Peyer's patch (tissue), 4 donors: ENCODE measurements around the gene ZNF467. TPM values are rescaled to one million over a fixed set of nuclear protein-coding genes. Genes with fewer than 3 reads are reported as not detected.

Experiments used
- DNase-seq, 3 donors: peaks; one replicate each; pipeline ENCODE4 v3.0.0-alpha.2; 2017 to 2019
- H3K27ac ChIP-seq, 4 donors: fragments of 200-600 bp; sonication (generic); one replicate each; pipeline ENCODE4 v1.5.1; 2016 to 2019
- H3K27me3 ChIP-seq, 2 donors: fragments of 200-600 bp; sonication (generic); one replicate each; pipeline ENCODE4 v1.5.1; 2019
- H3K36me3 ChIP-seq, 3 donors: fragments of 200-600 bp; sonication (generic); one replicate each; pipeline ENCODE4 v1.5.1; 2016 to 2019
- H3K4me1 ChIP-seq, 4 donors: fragments of 200-600 bp; sonication (generic); one replicate each; pipeline ENCODE4 v1.5.1; 2016 to 2019
- H3K4me3 ChIP-seq, 4 donors: fragments of 200-600 bp; sonication (generic); 1 replicate in 3 of 4; 2 replicates in 1 of 4; pipeline ENCODE4 v1.5.1; 2016 to 2019; ENCODE audit warnings: mild to moderate bottlenecking in 1 of 4
- H3K9me3 ChIP-seq, 4 donors: fragments of 200-600 bp; sonication (generic); one replicate each; pipeline ENCODE4 v1.5.1; 2016 to 2019; ENCODE audit warnings: mild to moderate bottlenecking in 1 of 4
- POLR2A ChIP-seq, 2 donors: fragments of 450-650 bp; IDR thresholded peaks; one replicate each; pipeline ENCODE4 v1.5.1; 2017; ENCODE audit warnings: antibody characterized with exemption in 2 of 2, mild to moderate bottlenecking in 2 of 2, moderate library complexity in 2 of 2
- total RNA-seq, 4 donors: library from RNA; depleted of rRNA; stranded (reverse); fragments of >200 nt; gene quantifications; one replicate each; pipeline ENCODE4 v1.1.0, GENCODE V29; 2016
- TF ChIP-seq, protein P1 (sequence below), 6 experiments: fragments of 450-650 bp in 4 of 6; fragments of 200-600 bp in 2 of 6; sonication (generic) in 1 of 6; IDR thresholded peaks; one replicate each; pipeline ENCODE4 v1.5.1; 2017 to 2019; ENCODE audit warnings: antibody characterized with exemption in 6 of 6, mild to moderate bottlenecking in 3 of 6, moderate library complexity in 1 of 6

The ZNF467 gene
- total RNA-seq, 4 donors from 2014 or later: 0.35 to 4.7 (median 3.1) TPM

DNA sequence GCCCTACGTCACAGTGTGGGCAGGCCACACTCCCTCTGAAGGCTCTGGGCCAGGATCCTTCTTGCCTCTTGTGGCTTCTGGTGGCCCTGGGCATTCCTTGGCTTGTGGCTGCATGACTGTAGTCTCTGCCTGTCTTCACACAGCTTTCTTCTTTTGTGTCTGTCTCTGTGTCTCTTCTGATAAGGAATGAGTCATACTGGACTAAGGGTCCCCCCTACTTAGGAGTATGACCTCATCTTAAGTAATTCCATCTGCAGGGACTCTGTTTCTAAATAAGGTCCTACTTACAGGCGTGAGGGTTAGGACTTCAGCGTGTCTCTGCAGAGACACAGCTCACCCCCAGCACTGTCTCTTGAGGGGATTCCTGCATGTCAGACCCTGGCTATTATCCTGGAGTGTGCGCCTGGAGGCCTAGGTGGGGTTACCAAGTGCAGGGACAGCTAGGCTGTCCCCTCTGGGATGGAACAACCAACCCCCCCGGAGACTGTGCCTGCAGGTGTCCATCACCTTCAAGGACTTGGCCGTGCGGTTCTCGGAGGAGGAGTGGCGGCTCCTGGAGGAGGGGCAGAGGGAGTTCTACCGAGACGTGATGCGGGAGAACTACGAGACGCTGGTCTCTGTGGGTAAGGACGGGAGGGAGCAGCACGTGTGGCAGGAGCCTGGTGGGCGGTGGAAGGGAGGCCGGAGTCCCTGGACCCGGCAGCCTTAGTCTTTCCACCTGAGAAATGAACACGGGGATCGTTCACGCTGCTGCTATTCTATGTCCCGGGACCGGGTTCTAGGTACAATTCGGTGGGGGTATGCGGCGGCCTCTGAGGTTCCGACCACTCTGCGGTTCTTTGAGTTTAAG is 54.1 kb downstream of the ZNF467 start:
- Histone ChIP-seq H3K4me1 (peaks cover 0 to 12% (median 4%) of the 10 kb centered on the region in 4 donors), H3K4me3 (no peak overlapping the region), H3K9me3 (no peaks in the 10 kb centered on the region), H3K27ac (no peak overlapping the region), H3K36me3 (peaks cover 0 to 26% (median 0%) of the 10 kb centered on the region in 3 donors), H3K27me3 (no peaks in the 10 kb centered on the region)
- DNase-seq: no peak
- TF ChIP-seq, protein P1, sequence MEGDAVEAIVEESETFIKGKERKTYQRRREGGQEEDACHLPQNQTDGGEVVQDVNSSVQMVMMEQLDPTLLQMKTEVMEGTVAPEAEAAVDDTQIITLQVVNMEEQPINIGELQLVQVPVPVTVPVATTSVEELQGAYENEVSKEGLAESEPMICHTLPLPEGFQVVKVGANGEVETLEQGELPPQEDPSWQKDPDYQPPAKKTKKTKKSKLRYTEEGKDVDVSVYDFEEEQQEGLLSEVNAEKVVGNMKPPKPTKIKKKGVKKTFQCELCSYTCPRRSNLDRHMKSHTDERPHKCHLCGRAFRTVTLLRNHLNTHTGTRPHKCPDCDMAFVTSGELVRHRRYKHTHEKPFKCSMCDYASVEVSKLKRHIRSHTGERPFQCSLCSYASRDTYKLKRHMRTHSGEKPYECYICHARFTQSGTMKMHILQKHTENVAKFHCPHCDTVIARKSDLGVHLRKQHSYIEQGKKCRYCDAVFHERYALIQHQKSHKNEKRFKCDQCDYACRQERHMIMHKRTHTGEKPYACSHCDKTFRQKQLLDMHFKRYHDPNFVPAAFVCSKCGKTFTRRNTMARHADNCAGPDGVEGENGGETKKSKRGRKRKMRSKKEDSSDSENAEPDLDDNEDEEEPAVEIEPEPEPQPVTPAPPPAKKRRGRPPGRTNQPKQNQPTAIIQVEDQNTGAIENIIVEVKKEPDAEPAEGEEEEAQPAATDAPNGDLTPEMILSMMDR (IDR thresholded peaks at IDR 0.05): no peak
- TF ChIP-seq POLR2A (IDR thresholded peaks at IDR 0.05): no peak

DNA sequence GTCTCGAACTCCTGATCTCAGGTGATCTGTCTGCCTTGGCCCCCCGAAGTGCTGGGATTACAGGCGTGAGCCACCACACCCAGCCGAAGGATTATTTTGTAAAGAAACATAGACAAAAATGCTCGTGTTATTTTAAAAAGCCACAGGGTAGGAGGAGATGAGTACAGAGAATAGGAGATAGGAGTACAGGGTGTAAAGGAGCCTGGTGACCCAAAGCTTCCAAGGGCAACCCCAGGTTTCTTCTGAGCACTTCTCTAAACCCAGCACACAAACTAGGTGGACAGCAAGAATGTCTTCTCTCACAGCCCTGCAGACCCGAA is 54.7 kb downstream of the ZNF467 start:
- H3K4me1 ChIP-seq: peaks cover 0 to 18% (median 7%) of the 10 kb centered on the region in 4 donors
- no peak for TF ChIP-seq POLR2A (IDR thresholded peaks at IDR 0.05)
- TF ChIP-seq, protein P1 (IDR thresholded peaks at IDR 0.05): no peak
- no peaks in the 10 kb centered on the region for H3K9me3 ChIP-seq
- no peaks in the 10 kb centered on the region for H3K27me3 ChIP-seq
- H3K36me3 ChIP-seq: peaks cover 0 to 23% (median 0%) of the 10 kb centered on the region in 3 donors
- H3K4me3 ChIP-seq: no peak overlapping the region
- H3K27ac ChIP-seq: no peak overlapping the region
- no peak for DNase-seq

DNA sequence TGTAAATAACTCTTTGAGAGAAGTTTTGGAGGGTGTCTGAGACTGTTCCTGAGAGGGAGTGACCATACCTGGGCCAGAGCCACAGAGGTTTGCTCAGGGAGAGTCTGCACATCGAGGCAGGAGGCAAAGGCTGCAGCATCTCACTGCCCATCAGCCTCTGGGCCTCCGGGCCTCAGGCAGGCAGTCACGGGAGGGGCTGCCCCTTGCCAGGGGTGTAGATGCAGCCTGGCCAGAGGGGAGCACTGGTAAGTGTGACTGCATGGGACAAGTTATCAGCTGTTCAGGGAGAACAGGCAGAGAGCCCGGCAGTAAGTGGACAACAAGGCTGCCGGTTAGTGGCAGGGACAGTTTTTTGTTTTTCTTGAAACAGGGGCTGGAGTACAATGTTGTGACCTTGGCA is 55.9 kb downstream of the ZNF467 start:
- no peak overlapping the region for H3K4me3 ChIP-seq
- peaks cover 0 to 18% (median 8%) of the 10 kb centered on the region in 4 donors for H3K4me1 ChIP-seq
- TF ChIP-seq, protein P1 (IDR thresholded peaks at IDR 0.05): no peak
- TF ChIP-seq POLR2A (IDR thresholded peaks at IDR 0.05): no peak
- H3K27me3 ChIP-seq: no peaks in the 10 kb centered on the region
- H3K36me3 ChIP-seq: peaks cover 0 to 17% (median 0%) of the 10 kb centered on the region in 3 donors
- peak in 1 of 3 donors; percentile 3 for DNase-seq
- no peaks in the 10 kb centered on the region for H3K9me3 ChIP-seq
- no peak overlapping the region for H3K27ac ChIP-seq

DNA sequence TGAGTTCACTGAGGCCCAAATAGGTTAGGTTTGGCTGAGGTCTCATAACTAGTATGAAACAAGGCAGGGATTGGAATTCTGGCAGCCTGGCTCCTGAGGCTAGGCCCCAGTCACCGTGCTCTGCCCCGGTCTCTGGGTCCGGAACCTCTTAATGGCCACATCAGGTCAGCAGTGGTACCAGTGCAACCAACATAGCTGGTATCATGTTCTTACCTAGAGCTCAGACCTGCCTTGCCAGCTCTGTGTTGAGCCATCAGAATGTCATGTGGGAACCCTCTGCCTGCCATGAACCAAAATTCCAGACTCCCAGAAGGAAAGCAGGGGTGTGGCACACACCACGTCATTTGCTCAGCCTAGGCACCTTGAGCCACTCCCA is 56.5 kb downstream of the ZNF467 start:
- Histone ChIP-seq H3K9me3 (no peaks in the 10 kb centered on the region), H3K27me3 (no peaks in the 10 kb centered on the region), H3K4me3 (no peak overlapping the region), H3K4me1 (peaks cover 0 to 18% (median 8%) of the 10 kb centered on the region in 4 donors), H3K36me3 (peaks cover 0 to 12% (median 0%) of the 10 kb centered on the region in 3 donors), H3K27ac (no peak overlapping the region)
- DNase-seq: no peak
- no peak for TF ChIP-seq POLR2A (IDR thresholded peaks at IDR 0.05)
- TF ChIP-seq, protein P1 (IDR thresholded peaks at IDR 0.05): no peak

DNA sequence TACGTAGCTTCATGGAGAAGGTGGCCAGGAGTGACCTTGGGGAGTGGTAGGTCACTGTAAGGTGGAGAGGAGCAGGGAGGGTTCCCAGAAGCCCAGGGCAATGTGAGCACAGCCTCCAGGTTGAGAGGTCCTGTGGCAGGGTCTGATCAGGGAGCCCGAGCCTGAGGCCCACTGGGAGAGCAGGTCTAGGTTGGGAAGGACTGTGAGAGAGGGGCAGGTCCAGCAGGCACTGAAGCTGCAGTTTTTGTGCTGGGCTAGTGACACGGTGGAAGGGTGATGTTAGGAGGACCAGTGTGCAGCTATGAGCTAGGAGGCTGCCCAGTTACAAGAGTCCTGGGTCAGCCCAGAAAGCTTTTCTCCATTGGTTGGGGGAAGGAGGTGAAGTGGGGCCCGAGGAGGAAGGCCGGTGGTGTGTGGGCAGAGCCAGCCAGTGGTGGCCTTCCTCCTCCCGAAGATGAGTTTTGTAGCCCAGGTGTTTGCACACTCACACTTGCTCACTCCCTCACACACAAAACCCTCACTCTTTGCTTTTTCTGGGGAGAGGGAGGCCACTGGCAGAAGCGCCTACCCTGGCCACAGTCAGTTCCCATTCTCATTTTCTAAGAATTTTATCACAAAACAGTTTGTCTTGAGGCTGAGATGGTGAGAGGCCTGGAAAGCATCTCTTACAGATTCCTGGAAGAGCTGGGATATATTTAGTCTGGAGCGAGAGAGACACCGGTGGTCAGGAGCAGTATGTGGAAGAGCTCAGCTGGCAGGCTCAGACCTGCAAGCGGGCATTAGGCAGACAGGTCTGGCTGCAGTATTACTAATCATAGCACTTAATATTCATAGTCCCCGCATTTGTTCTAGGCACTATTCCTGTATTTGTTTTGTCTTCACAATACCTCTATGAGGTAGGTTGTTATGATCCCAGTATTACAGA is 57.1 kb downstream of the ZNF467 start:
- Histone ChIP-seq H3K27ac (peak overlapping the region in 1 of 4 donors; percentile 77), H3K9me3 (no peaks in the 10 kb centered on the region), H3K27me3 (no peaks in the 10 kb centered on the region), H3K4me1 (peaks cover 0 to 18% (median 8%) of the 10 kb centered on the region in 4 donors), H3K36me3 (peaks cover 0 to 5% (median 0%) of the 10 kb centered on the region in 3 donors), H3K4me3 (no peak overlapping the region)
- DNase-seq: no peak
- TF ChIP-seq, protein P1 (IDR thresholded peaks at IDR 0.05): no peak
- no peak for TF ChIP-seq POLR2A (IDR thresholded peaks at IDR 0.05)
